ENCODE results near the gene RMND5A.
A peak's percentile ranks its signal among the peaks of the same experiment; 100 is the strongest.
"Not testable (repeated sequence)": the region's sequence is repeated elsewhere in the genome, so short reads cannot be mapped to it uniquely, and the experiment has no call there.

The RMND5A gene, protein sequence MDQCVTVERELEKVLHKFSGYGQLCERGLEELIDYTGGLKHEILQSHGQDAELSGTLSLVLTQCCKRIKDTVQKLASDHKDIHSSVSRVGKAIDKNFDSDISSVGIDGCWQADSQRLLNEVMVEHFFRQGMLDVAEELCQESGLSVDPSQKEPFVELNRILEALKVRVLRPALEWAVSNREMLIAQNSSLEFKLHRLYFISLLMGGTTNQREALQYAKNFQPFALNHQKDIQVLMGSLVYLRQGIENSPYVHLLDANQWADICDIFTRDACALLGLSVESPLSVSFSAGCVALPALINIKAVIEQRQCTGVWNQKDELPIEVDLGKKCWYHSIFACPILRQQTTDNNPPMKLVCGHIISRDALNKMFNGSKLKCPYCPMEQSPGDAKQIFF

DNA sequence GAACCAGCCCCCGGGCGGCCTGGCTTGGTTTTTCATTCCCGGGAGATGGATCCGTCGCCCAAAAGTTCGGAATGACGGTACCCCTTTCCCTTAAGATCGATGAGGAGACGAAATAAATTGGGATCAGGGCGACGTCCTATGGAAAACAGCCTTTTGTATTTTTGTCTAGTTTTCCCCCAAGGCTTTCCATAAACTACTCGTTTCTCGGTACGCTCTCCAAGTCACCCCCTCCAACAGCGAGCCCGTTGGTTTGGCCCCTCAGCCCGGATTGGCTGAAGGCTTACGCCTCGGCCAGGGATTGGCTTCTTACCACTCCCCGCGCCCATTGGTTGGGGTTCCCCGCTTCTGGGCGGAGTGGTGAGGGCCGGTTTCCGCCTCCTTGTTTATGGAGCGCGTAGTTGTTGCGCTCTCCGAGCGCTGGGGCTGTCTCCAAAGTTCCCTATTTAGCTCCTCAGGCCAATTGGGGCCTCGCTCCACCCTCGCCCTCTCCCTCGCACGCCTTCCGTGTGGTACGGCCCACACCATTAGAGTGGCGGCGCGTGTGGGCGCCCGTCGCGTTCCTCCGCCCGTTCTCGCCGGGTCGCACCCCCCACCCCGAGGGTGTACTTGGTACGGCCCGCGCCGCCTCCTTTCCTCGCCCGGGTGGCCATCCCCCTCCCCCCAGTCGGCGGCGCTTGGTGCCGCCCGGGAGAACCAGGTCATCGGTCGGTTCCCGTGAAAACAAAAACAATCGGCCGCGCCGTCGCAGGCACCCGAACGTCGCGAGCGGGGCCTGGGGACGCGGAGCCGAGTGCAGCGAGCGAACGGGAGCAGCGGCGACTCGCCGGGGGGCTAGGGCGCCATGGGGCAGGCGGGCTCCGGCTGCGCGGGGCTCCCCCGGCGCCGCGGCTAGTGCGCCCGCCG lies at the start of gene RMND5A:
RMND5A (plus strand) TSS at position 655 of the 903 bp plus-strand sequence. CDS start 377 bp downstream, outside the sequence.
- DNase-seq, result peak; percentile 92

DNA sequence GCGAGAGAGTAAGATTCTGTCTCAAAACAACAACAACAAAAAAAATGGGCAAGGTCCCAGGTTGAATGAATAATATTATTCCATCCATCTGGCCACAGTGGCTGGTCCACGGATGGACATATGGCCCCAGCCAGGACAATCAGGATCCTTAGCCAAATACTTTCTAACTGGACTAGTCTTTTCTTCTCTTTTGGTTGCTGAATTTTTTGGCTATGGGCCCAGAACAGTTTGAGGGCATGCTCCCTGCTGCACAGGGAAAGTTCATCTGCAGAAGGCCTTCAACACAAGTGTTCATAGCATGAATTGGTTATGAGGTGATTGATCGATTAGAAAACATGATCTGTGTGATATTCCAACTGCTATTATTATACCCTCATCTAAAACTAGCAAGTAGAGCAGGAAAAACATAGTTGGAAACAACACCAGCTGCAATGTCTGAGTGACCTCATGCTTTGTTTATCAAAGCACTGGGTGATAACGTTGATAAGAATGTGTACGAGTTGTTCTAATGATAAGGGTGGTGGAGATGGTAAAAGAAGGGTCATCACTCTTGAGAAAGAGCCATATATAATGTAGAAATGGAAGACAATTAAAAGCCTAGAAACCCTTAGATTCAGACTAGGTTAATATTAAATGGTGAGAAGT lies 48.6 kb upstream of the RMND5A start:
- DNase-seq, result no peak

DNA sequence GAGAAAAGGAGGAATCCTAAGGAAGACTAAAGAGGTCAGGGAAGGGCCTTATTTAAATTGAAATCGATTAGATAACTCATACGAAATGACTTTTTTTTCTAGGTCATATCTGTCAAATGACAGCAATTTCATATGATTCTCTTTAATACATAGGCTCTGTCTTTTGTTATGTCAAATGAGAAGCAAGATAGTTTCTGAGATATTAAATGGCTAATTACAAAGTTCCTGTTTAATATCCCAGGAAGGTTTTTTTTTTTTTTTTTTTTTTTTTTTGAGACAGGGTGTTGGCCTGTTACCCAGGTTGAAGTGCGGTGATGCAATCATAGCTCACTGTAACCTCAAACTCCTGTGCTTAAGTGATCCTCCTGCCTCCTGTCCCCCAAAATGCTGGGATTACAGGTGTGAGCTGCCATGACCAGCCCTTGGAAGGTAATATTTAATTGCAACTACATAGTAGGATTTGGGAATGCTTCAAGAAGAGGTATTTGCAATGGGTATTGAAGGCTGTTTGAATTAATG lies 48.0 kb upstream of the RMND5A start:
- DNase-seq, result no peak

DNA sequence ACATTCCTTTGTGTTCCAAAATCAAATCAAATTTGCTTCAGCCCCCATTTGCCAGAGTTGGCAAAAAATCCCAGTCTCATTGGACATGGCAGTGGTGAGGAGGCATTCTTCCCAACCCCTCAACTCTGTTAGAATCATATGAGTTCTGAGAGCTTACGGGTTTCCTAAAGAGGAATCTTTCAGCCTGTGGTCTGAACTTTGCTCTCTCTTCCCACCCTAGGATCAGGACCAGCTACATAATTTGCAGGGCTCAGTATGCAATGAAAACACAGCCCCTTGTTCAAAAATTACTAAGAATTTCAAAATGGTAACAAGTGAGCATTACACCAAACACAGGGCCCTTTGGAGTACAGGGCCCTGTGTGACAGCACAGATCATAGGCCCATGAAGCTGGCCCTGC lies 47.1 kb upstream of the RMND5A start:
- no peak for DNase-seq

DNA sequence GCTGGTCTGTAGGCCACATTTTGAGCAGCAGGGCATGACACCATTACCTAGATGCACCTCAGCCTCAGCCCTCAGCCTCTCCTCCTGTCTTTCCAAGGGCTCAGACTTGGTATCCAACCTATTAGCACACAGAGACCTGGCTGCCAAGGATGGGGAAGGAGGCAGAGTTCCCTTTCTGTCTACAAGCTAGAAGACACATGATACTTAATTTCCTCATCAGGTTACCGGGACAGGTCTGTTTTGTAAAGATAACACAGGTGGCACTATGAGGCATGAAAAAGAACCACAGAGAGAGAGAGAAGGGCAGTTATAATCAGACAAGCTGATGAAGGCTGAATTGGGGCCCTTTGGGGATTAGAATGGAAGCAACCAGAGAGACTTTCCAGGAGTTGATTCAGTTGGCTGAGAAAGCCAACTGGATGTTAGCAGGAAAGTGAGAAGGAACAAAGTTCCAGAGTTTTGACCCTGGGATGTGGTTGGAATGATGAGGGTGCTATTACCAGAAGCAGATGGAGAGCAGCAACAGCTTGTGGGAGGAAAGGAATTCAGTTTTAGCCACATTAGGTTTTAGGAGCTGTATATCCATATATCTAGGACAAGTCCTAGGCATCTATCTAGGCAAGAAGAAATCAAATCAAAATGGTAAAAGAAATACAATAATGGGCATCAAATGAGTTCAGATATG lies 46.0 kb upstream of the RMND5A start:
- DNase-seq, result no peak

DNA sequence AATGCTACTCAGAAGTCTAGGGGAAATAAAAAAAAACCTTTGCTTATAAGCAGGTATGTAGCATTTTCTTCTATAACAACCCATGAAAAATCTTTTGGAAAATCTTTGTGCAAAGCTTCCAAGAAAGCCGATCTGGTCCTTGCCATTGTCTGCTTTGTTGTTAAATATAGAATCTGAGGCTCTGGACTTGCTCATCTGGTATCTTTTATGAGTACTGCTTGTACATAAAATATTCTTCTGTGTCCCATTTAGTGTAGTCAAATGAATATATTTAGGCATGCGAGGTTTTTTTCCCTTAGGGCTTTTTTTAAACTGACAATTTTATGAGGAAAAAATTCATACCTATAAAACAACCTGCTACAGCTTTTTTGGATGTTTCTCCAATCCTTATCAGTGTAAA lies 45.0 kb upstream of the RMND5A start:
- no peak for DNase-seq

DNA sequence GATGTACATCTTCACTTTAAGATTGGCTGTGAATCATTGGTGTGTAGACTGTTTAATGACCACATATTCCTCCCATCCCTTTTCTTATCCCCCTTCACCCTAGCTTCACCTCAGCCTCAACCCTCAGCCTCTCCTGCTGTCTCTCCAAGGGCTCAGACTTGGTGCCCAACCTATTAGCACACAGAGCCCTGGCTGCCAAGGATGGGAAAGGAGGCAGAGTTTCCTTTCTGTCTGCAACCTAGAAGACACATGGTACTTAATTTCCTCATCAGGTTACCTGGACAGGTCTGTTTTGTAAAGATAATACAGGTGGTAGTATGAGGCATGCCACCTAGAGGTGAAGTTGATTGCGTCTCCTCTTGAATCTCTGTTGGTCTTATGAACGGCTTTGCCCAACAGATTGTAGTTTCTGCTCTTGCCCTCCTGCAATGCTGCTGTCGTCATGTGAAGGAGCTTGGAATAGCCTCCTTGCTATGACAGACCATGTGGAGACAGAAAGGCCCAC lies 44.5 kb upstream of the RMND5A start:
- no peak for DNase-seq

DNA sequence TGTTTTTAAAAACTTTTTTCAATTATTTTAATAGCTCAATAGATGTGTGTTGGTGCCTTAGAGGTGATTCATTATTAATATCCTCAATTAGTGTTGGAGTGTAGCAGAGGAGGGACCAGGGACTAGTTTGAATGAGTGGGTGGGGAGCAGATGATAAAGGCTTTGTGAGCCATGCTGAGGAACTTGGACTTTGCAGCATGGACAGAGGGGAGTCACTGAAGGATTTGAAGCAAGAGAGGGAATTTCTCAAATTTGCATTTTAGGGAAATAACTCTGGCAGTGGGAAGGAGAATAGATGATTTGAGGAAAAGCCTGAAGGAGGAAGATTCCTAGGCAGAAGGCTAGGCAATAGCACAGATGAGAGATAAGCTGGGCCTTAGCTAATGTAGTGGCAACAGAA lies 42.3 kb upstream of the RMND5A start:
- DNase-seq, result no peak

DNA sequence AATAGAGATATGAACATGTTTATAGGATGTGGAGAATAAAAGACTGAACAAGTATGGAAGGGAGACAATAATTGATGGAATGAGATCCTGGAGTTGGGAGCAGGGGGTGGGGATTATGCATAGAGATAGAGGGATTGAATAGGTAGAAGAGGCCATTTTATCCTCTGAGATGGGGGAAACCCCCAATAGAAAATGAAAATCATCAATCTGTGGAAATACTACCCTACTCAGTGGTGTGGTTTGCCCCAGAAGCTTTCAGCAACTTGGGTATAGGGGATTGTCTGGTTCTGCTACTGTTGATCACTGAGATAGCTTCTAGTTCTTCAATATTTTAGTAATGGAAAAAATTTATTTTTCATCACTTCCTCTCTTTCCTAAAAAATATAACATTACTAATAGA lies 41.1 kb upstream of the RMND5A start:
- DNase-seq, result no peak

DNA sequence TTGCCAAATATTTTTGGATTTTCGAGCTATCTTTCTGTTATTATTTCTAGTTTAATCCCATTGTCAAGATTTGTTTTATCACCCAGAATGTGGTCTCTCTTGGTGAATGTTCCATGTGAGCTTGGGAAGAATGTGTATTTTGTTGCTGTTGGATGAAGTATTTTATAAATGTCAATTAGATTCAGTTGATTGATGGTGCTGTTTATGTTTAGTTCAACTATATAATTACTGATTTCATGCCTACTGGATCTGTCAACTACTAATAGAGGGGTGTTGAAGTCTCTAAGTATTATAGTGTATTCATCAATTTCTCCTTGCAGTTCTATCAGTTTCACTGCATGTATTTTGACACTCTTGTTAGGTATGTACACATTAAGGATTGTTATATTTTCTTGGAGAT lies 34.7 kb upstream of the RMND5A start:
- DNase-seq, result no peak

DNA sequence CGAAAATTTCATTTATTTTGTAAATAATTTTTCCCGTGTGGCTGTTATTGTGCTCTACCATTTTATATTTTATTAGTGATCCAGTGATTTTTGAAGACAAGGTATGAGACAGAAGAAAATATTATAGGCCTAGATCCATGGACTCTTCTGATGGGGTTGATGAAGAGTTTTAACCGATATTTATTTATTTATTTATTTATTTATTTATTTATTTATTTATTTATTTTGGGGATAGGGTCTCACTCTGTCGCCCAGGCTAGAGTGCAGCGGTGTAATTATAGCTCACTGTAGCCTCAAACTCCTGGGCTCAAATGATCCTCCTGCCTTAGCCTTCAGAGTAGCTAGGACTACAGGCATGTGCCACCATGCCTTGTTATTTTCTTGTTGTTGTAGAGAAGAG lies 33.6 kb upstream of the RMND5A start:
- no peak for DNase-seq

DNA sequence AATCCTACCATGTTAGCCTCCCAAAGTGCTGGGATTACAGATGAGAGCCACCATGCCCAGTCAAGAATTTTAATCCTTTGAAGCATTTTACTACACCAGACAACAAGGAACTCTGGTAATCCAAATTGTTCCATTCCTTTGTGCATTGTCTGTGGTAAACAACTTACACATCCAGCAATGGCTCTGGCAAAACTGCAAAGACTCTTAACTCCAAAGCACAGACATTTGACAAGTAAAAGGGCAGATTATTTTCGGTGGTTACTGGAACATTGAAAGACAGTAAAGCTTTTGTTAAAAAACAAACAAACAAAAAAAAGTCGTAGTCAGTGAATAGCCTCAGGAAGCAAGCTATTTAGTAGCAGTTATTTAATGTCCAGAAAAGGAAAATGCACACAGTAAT lies 33.2 kb upstream of the RMND5A start:
- DNase-seq, result no peak

DNA sequence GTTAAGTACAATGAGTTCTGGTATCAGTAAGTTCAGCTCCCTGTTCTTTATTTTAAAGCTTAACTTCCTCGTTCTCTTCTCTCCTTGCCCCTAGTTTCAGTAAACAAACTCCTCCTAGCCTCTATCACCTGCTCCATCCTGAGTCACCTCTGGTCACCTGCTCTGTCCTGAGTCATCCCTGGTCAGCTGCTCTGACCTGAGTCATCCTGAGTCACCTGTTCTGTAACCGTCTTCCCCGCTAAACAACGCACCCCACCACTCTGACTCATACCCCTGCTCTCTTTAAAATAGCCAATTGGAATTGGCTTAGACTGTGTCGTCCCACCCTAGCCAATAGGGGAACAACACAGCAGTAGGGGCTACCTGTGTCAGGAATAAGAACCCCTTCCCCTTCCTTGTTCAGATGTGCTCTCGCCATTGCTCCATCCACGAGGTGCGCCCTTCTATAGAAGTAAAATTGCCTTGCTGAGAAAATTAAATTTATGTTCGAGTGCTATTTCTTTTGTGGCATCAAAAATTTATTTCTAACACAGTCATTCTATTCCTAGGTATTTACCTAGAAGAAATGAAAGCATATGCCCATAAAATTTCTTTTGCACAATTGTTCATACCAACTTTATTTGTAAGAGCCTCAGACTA lies 24.9 kb upstream of the RMND5A start:
- DNase-seq, result no peak

DNA sequence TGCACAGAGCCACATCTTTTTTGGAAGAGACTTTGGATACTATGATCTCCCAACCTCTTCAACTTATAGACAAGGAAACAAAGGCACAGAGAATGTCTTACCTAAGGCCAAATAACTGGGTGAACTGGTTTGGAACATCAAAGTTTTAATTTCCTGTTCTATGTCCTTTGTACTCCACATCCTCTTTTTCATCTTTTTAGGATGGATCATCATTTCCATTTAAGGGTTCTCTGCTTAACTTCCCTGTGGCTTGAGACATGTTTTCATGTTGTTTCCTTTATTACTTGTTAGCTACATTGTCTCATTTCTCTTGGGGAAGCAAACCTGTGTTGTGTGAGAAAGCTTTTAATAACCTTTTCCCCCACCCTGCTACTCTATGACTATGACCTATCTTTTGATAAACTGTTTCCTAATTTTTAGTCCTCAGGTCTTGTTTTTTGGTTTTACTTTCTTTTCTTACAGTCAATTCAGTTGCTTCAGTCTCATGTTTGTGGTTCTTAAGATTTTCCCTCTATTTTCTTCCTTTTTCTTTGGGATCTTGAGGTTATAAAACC lies 22.5 kb upstream of the RMND5A start:
- no peak for DNase-seq

DNA sequence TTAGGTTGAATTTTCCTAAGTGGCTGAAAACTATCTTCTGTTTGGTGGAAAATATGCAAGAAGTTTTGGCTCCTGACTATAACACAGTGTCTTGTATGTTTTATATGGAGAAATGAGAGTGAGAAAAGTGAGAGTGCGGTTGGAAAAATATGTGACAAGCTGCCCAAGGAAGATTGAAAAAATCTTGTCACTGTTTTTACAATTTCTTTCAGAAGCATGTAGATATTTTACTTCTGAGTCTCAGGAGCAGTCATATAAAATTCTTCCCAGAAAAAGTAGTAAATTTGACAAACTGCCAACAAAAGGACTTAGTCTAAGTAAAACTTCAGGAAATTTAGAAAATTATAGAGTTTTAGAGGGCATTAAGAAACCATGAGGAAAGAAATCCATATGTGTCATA lies 19.4 kb upstream of the RMND5A start:
- no peak for DNase-seq

DNA sequence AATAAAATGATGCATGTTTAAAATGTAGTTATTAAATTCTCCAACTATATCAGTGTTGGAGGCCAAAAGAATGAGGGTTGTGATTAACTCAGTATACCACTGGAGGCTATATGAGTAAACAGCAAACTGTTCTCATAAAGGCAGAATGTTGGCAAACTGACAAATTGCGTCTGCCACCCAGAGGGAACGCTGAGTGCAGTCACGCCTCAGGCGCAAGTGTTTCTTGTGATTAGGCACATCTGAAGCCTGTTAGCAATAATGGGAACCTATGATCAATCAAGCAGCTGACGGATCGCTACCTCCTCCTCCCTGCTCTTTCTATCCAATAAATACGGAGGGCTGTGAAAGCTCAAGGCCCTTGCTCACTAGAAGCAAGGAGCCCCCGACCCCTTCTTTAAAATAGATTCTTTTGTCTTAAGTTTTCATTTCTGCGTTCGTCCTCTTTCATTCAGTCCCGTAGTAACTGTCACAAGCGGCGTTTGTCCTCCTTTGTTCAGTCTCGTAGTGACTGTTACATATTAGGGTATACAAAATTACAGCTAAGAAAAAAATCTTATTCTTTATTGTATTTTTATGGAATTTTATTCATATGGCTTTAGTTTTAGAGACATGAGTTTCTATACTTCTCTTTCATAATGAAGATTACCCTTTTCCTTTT lies 16.3 kb upstream of the RMND5A start:
- DNase-seq, result no peak

DNA sequence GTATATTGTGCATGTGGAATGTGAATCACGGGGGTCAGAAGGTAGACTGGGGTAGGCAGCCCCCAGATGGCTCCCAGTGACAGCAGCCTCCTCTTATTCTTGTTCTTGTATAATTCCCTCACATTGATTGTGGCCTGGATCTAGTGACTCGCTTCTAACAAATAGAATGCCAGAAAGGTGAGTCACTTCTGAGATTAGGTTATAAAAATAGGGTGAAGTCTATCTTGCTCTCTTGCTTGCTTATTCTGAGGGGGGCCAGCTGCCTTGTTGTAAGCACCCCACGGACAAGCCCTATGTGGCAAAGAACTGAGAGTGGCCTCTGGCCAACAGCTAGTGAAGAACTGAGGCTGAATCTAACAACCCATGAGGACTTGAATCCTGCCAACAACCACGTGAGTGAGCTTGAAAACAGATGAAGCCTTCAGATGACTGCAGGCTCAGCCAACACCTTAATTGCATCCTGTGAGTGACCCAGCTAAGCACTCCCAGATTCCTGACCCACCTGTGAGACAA lies 15.6 kb upstream of the RMND5A start:
- no peak for DNase-seq

DNA sequence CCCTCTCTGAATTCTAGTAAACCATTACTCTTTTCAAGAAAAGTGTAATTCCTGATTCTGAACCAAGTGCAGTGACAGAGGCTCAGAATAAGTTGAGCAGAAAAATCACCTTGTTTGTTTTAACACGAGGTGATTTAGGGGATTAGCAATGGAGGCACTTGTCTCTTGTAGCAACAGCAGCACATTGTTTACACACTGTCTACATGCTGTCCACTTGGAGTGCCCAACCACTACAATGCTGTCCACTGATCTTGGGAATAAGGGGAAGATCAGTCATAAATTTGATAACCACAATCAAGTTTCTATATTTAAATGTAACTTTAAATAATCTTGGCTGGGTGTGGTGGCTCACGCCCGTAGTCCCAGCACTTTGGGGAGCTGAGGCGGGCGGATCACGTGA lies 13.9 kb upstream of the RMND5A start:
- DNase-seq, result no peak

DNA sequence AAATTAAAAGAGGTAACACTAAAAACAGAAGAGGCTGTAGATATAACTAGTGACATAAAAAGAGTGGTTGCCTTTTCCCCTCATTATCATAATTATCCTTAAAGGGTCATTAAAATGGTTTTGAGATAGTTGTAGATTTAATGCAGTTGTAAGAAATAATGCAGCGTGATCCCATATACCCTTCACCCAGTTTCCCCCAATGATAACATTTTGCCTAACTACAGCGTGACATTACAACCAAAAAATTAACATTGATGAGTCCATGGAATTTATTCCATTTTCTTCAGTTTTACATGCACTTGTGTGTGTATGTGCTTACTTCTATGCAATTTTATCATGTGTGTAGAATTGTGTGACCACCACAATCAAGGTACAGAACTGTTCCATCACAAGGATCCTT lies 13.2 kb upstream of the RMND5A start:
- DNase-seq, result no peak

DNA sequence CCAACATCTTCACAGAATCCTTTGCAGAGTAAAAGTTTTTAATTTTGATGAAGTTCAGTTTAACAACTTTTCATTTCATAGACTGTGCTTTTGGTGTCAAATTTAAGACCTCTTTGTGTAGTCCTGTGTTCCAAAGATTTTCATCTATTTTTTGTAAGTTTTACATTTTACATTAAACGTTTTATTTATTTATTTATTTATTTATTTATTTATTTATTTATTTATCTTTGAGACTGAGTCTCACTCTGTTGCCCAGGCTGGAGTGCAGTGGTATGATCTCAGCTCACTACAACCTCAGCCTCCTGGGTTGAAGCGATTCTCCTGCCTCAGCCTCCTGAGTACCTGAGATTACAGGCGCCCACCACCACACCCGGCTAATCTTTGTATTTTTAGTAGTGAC lies 12.0 kb upstream of the RMND5A start:
- DNase-seq, result not testable (repeated sequence)
